GM23338 (cell line): ENCODE results near the gene NSMCE4A. TPM values are rescaled to one million over a fixed set of nuclear protein-coding genes. Genes with fewer than 3 reads are reported as not detected.

ENCODE experiments used
- ATAC-seq: fragments of 200-7000 bp; cut with Tn5 transposase; 3 replicates; pipeline ENCODE4 v1.9.1; 2020
- DNase-seq: peaks from one replicate; pipeline ENCODE4 v3.0.0-alpha.2; 2015; ENCODE audit warnings: low spot score
- H2AFZ ChIP-seq: fragments of 200-600 bp; sonication (generic); 2 replicates; pipeline ENCODE4 v1.8.0; 2016; ENCODE audit warnings: antibody characterized with exemption, mild to moderate bottlenecking, moderate library complexity
- H3F3A ChIP-seq: fragments of 200-600 bp; sonication (generic); replicated peaks from 2 replicates; pipeline ENCODE4 v1.8.0; 2017; ENCODE audit warnings: antibody characterized with exemption, mixed run types, low read depth
- H3K27ac ChIP-seq: fragments of 200-600 bp; sonication (generic); 2 replicates; pipeline ENCODE4 v1.6.1; 2016; ENCODE audit warnings: low read depth
- H3K27me3 ChIP-seq: fragments of 200-600 bp; sonication (generic); 2 replicates; pipeline ENCODE4 v1.8.0; 2016; ENCODE audit warnings: mild to moderate bottlenecking, mixed run types, moderate library complexity; ENCODE audit not compliant: insufficient read depth
- H3K36me3 ChIP-seq: fragments of 200-600 bp; sonication (generic); 2 replicates; pipeline ENCODE4 v1.8.0; 2016; ENCODE audit warnings: mild to moderate bottlenecking; ENCODE audit not compliant: insufficient read depth
- H3K4me1 ChIP-seq: fragments of 200-600 bp; sonication (generic); 2 replicates; pipeline ENCODE4 v1.8.0; 2016; ENCODE audit warnings: mild to moderate bottlenecking, moderate library complexity; ENCODE audit not compliant: insufficient read depth
- H3K4me2 ChIP-seq: fragments of 200-600 bp; sonication (generic); 2 replicates; pipeline ENCODE4 v1.7.1; 2017; ENCODE audit warnings: mixed run types
- H3K4me3 ChIP-seq: fragments of 200-600 bp; sonication (generic); 2 replicates; pipeline ENCODE4 v1.6.1; 2016; ENCODE audit warnings: mixed run types
- H3K79me2 ChIP-seq: fragments of 200-600 bp; sonication (generic); replicated peaks from 2 replicates; pipeline ENCODE4 v1.8.0; 2017; ENCODE audit warnings: mild to moderate bottlenecking; ENCODE audit not compliant: insufficient read depth
- H3K9me2 ChIP-seq: fragments of 200-600 bp; sonication (generic); 2 replicates; pipeline ENCODE4 v1.8.0; 2017; ENCODE audit not compliant: insufficient read depth
- H4K20me1 ChIP-seq: fragments of 200-600 bp; sonication (generic); replicated peaks from 2 replicates; pipeline ENCODE4 v1.8.0; 2017; ENCODE audit warnings: mild to moderate bottlenecking; ENCODE audit not compliant: insufficient read depth
- H3K27ac Mint-ChIP-seq: 2 replicates; pipeline ENCODE4 v1.8.0; 2020; ENCODE audit warnings: inconsistent platforms, mild to moderate bottlenecking, moderate library complexity, mixed read lengths
- H3K27me3 Mint-ChIP-seq: 3 replicates; pipeline ENCODE4 v1.8.0; 2022; ENCODE audit warnings: low read depth, mild to moderate bottlenecking, moderate library complexity, mixed read lengths, inconsistent platforms; ENCODE audit not compliant: insufficient read depth, poor library complexity
- H3K36me3 Mint-ChIP-seq: 3 replicates; pipeline ENCODE4 v1.8.0; 2021; ENCODE audit warnings: low read depth, mild to moderate bottlenecking, inconsistent platforms, moderate library complexity, mixed read lengths
- H3K4me1 Mint-ChIP-seq: 3 replicates; pipeline ENCODE4 v1.8.0; 2020; ENCODE audit warnings: mild to moderate bottlenecking, inconsistent platforms, mixed read lengths
- H3K4me3 Mint-ChIP-seq: 3 replicates; pipeline ENCODE4 v1.8.0; 2021; ENCODE audit warnings: moderate library complexity, mild to moderate bottlenecking, inconsistent platforms, mixed read lengths
- H3K9me3 Mint-ChIP-seq: 3 replicates; pipeline ENCODE4 v1.8.0; 2020; ENCODE audit warnings: moderate library complexity, mild to moderate bottlenecking, inconsistent platforms, mixed read lengths
- CREB1 ChIP-seq: fragments of 250-450 bp; sonication (Bioruptor Pico); IDR thresholded peaks from 2 replicates; pipeline ENCODE4 v1.5.0; 2020; ENCODE audit warnings: low read depth, mild to moderate bottlenecking, moderate library complexity
- NANOG ChIP-seq: IDR thresholded peaks from 2 replicates; pipeline ENCODE4 v1.6.1; 2016; ENCODE audit warnings: antibody characterized with exemption, borderline replicate concordance
- POLR2AphosphoS5 ChIP-seq: IDR thresholded peaks from 2 replicates; pipeline ENCODE4 v1.6.1; 2016; ENCODE audit warnings: antibody characterized with exemption, low read depth
- ZNF114 ChIP-seq: fragments of 250-450 bp; sonication (Bioruptor Pico); IDR thresholded peaks from 2 replicates; pipeline ENCODE4 v1.5.0; 2020; ENCODE audit warnings: mild to moderate bottlenecking, moderate library complexity
- polyA plus RNA-seq: library from polyadenylated mRNA; unstranded; fragments of >200 nt; fragmentation: Nextera tagmentation; extraction: Ambion mirVana; gene quantifications from 2 replicates; pipeline ENCODE4 v1.2.1, GENCODE V29; 2016
- total RNA-seq: library from RNA; depleted of rRNA; stranded (reverse); fragments of >200 nt; shearing (Covaris generic); gene quantifications from 2 replicates; pipeline ENCODE4 v1.2.3, GENCODE V29; 2014
- TF ChIP-seq, protein P1 (sequence below), 2 experiments: fragments of 200-600 bp in 1 of 2; sonication (generic) in 1 of 2; conservative IDR thresholded peaks; 2 replicates each; pipeline versions ENCODE4 v1.5.1 to v1.6.1; 2016 to 2017; ENCODE audit warnings: antibody characterized with exemption in 2 of 2, low read depth in 2 of 2, mild to moderate bottlenecking in 2 of 2, moderate library complexity in 1 of 2
- TF ChIP-seq, protein P2 (sequence below): IDR thresholded peaks from one replicate; pipeline ENCODE4 v1.6.1; 2018; ENCODE audit warnings: antibody characterized with exemption; ENCODE audit not compliant: unreplicated experiment
- TF ChIP-seq, protein P3 (sequence below): IDR thresholded peaks from 2 replicates; pipeline ENCODE4 v1.6.1; 2016; ENCODE audit warnings: antibody characterized with exemption

The NSMCE4A gene
- total and polyA plus RNA-seq, 2 experiments from 2014 or later = 84.8 to 94.9 TPM

DNA sequence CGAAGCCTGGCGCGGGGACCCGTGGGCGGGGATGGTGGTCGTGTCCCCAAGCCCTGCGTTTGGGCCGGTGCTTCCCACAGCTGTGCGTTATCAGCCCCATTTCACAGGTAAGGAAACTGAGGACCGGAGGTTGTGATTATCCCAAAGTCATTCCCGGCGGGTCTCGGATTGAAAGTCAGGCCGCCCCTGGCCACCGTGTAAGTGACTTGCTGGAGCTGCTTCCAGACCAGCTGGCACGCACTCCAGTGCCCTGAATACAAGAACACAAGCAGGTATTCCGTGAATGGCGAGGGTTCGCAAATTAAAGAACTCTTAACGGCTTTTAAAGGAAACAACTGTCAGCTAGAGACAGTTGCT is 46.5 kb downstream of the NSMCE4A start (continued):
- TF ChIP-seq, protein P1, sequence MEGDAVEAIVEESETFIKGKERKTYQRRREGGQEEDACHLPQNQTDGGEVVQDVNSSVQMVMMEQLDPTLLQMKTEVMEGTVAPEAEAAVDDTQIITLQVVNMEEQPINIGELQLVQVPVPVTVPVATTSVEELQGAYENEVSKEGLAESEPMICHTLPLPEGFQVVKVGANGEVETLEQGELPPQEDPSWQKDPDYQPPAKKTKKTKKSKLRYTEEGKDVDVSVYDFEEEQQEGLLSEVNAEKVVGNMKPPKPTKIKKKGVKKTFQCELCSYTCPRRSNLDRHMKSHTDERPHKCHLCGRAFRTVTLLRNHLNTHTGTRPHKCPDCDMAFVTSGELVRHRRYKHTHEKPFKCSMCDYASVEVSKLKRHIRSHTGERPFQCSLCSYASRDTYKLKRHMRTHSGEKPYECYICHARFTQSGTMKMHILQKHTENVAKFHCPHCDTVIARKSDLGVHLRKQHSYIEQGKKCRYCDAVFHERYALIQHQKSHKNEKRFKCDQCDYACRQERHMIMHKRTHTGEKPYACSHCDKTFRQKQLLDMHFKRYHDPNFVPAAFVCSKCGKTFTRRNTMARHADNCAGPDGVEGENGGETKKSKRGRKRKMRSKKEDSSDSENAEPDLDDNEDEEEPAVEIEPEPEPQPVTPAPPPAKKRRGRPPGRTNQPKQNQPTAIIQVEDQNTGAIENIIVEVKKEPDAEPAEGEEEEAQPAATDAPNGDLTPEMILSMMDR (conservative IDR thresholded peaks at IDR 0.05; ENCODE audit: low read depth in 2 of 2) = no peak
- TF ChIP-seq NANOG = no peak
- TF ChIP-seq, protein P2, sequence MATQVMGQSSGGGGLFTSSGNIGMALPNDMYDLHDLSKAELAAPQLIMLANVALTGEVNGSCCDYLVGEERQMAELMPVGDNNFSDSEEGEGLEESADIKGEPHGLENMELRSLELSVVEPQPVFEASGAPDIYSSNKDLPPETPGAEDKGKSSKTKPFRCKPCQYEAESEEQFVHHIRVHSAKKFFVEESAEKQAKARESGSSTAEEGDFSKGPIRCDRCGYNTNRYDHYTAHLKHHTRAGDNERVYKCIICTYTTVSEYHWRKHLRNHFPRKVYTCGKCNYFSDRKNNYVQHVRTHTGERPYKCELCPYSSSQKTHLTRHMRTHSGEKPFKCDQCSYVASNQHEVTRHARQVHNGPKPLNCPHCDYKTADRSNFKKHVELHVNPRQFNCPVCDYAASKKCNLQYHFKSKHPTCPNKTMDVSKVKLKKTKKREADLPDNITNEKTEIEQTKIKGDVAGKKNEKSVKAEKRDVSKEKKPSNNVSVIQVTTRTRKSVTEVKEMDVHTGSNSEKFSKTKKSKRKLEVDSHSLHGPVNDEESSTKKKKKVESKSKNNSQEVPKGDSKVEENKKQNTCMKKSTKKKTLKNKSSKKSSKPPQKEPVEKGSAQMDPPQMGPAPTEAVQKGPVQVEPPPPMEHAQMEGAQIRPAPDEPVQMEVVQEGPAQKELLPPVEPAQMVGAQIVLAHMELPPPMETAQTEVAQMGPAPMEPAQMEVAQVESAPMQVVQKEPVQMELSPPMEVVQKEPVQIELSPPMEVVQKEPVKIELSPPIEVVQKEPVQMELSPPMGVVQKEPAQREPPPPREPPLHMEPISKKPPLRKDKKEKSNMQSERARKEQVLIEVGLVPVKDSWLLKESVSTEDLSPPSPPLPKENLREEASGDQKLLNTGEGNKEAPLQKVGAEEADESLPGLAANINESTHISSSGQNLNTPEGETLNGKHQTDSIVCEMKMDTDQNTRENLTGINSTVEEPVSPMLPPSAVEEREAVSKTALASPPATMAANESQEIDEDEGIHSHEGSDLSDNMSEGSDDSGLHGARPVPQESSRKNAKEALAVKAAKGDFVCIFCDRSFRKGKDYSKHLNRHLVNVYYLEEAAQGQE = no peak
- TF ChIP-seq, protein P3, sequence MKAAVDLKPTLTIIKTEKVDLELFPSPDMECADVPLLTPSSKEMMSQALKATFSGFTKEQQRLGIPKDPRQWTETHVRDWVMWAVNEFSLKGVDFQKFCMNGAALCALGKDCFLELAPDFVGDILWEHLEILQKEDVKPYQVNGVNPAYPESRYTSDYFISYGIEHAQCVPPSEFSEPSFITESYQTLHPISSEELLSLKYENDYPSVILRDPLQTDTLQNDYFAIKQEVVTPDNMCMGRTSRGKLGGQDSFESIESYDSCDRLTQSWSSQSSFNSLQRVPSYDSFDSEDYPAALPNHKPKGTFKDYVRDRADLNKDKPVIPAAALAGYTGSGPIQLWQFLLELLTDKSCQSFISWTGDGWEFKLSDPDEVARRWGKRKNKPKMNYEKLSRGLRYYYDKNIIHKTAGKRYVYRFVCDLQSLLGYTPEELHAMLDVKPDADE = no peak

DNA sequence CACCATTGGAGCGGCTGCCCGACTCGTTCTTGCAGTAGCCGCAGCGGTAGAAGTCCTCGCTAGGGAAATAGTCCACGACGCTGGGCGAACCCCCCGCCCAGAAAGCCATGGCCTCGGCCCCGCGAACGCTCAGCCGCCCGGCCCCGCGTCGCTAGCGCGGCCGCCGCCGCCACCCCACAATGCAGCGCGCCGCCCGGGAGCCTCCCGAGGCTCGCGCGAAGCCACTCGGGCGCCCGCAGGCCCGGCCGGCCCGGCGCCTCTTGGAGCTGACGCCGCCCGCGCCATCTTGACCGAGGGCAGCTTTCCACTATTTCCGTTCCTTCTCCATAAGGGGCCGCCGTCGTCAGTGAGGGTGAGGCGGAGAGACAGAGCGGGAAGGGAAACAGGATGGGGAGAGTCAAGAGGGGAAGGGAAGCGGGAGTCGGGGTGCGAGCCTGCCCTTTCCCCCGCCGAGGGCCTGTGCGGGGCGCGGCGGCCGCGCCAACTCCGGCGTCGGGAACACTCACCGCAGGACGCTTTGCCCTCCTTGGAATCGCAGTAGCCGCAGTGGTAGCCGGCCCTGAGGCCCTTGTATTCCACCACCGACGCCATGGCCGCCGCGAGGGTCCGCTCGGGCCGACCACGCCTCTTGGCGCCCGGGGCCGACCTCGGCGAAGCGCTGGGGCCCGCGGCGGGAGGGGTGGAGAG is 47.0 kb downstream of the NSMCE4A start, which contains the start of gene ATE1:
ATE1 (minus strand) TSS at position 191 of the 687 bp plus-strand sequence; CDS start at position 109, 82 bp downstream.
- Mint-ChIP-seq H3K27me3 (peaks cover 14% of the 10 kb centered on the region), H3K9me3 (no peaks in the 10 kb centered on the region), H3K27ac (peak within 1 kb of the TSS; percentile 96), H3K36me3 (peaks cover 6% of the 10 kb centered on the region), H3K4me3 (peak within 1 kb of the TSS; percentile 91), H3K4me1 (peaks cover 13% of the 10 kb centered on the region)
- Histone ChIP-seq H3K79me2 (peaks cover 44% of the 10 kb centered on the region), H3K4me3 (peak within 1 kb of the TSS; percentile 92), H3K4me2 (peak within 1 kb of the TSS; percentile 93), H3F3A (no peaks in the 10 kb centered on the region), H3K27ac (peak within 1 kb of the TSS; percentile 96), H3K27me3 (no peaks in the 10 kb centered on the region), H3K36me3 (no peaks in the 10 kb centered on the region), H4K20me1 (0 out of 2 replicates have a peak, but pooled peaks cover 3% of the 10 kb centered on the region), H2AFZ (peak within 1 kb of the TSS; percentile 81), H3K4me1 (peaks cover 3% of the 10 kb centered on the region; the same call in 1 of the 2 replicates), H3K9me2 (no peaks in the 10 kb centered on the region)
- peak; percentile 92 for ATAC-seq
- TF ChIP-seq POLR2AphosphoS5 = peak; percentile 92
- TF ChIP-seq, protein P3 = peak; percentile 46; the same call in 1 of the 2 replicates
- TF ChIP-seq, protein P2 = no peak
- no peak for TF ChIP-seq ZNF114 (CRISPR knock-in tag)
- peak; percentile 68 for TF ChIP-seq CREB1 (CRISPR knock-in tag)
- DNase-seq = peak; percentile 96
